HCT116 (cell line): ENCODE results near the gene IL1RL1. TPM values are rescaled to one million over a fixed set of nuclear protein-coding genes. Genes with fewer than 3 reads are reported as not detected.

ENCODE experiments used
- ATAC-seq: fragments of 200-7000 bp; cut with Tn5 transposase; 2 replicates; pipeline ENCODE4 v1.9.1; 2020; ENCODE audit warnings: mild to moderate bottlenecking, moderate library complexity
- BruUV-seq: library from RNA; stranded (reverse); fragments of 400-500 nt; replicated peaks from 2 replicates; lab custom pipeline; 2021; lab: Mats Ljungman, UMichigan
- CTCF ChIA-PET: fragments of 300-600 bp; sonication (Branson Sonifier 250); formaldehyde crosslinking; loops from one replicate; lab custom pipeline; 2021; ENCODE audit warnings: antibody characterized with exemption; lab: Charles Lee
- POLR2A ChIA-PET: fragments of 300-600, 350-600 bp; sonication (Branson Sonifier 250); formaldehyde crosslinking; loops from one replicate; lab custom pipeline; 2021; ENCODE audit warnings: antibody characterized with exemption; lab: Charles Lee
- RAD21 ChIA-PET, 2 experiments: fragments of 300-600 bp; sonication (Branson Sonifier 250); formaldehyde crosslinking; loops; one replicate each; lab custom pipeline; 2023; ENCODE audit warnings: low total read pairs in 2 of 2; ENCODE audit not compliant: uncharacterized antibody in 2 of 2, unreplicated experiment in 2 of 2, low non-redundant PET in 1 of 2; lab: Charles Lee
- DNase-seq: peaks from one replicate; pipeline ENCODE4 v3.0.0-alpha.2; 2010; ENCODE audit warnings: low read depth, low spot score
- H2AFZ ChIP-seq: fragments of 200-600 bp; shearing (Covaris generic), sonication (generic); 2 replicates; pipeline ENCODE4 v1.6.1; 2017; ENCODE audit warnings: low read depth, mixed run types, mixed read lengths, antibody characterized with exemption, low read length; ENCODE audit not compliant: poor library complexity, severe bottlenecking
- H3K27ac ChIP-seq: 2 replicates; pipeline ENCODE4 v1.5.1; 2012; ENCODE audit warnings: low read depth, low read length
- H3K27me3 ChIP-seq: fragments of 200-600 bp; sonication (generic); 2 replicates; pipeline ENCODE4 v1.6.1; 2016; ENCODE audit warnings: mixed run types, low read length, mixed read lengths; ENCODE audit not compliant: insufficient read depth
- H3K36me3 ChIP-seq, 2 experiments: fragments of 200-500 bp in 1 of 2; fragments of 200-600 bp in 1 of 2; sonication (Bioruptor generic) in 1 of 2; sonication (generic) in 1 of 2; 2 replicates each; pipeline versions ENCODE4 v1.5.1 to v1.6.1; 2014 to 2016; ENCODE audit warnings: low read length in 2 of 2, inconsistent platforms in 1 of 2, mixed read lengths in 1 of 2, mixed run types in 1 of 2; ENCODE audit not compliant: insufficient read depth in 2 of 2, control insufficient read depth in 1 of 2
- H3K4me1 ChIP-seq, 2 experiments: fragments of 200-600 bp in 1 of 2; sonication (generic) in 1 of 2; 2 replicates each; pipeline versions ENCODE4 v1.5.1 to v1.6.1; 2012 to 2017; ENCODE audit warnings: low read length in 2 of 2, inconsistent platforms in 1 of 2, mild to moderate bottlenecking in 1 of 2, mixed read lengths in 1 of 2, mixed run types in 1 of 2, moderate library complexity in 1 of 2; ENCODE audit not compliant: insufficient read depth in 2 of 2, control insufficient read depth in 1 of 2
- H3K4me2 ChIP-seq: fragments of 200-600 bp; sonication (generic); 2 replicates; pipeline ENCODE4 v1.6.1; 2017; ENCODE audit warnings: mixed run types, low read length, mixed read lengths
- H3K4me3 ChIP-seq, 2 experiments: fragments of 200-600 bp in 1 of 2; sonication (generic) in 1 of 2; replicated peaks in 1 of 2; 2 replicates each; pipeline ENCODE4 v1.5.1; 2011 to 2016; ENCODE audit warnings: low read length in 2 of 2, control low read depth in 1 of 2, low read depth in 1 of 2, mild to moderate bottlenecking in 1 of 2, mixed read lengths in 1 of 2, mixed run types in 1 of 2
- H3K79me2 ChIP-seq: fragments of 200-600 bp; sonication (generic); 2 replicates; pipeline ENCODE4 v1.6.1; 2017; ENCODE audit warnings: mild to moderate bottlenecking, mixed run types, low read length, moderate library complexity, mixed read lengths; ENCODE audit not compliant: insufficient read depth
- H3K9ac ChIP-seq: fragments of 200-600 bp; sonication (generic); 2 replicates; pipeline ENCODE4 v1.6.1; 2016; ENCODE audit warnings: low read length, mixed read lengths
- H3K9me2 ChIP-seq: fragments of 200-600 bp; sonication (generic), shearing (Covaris generic); 2 replicates; pipeline ENCODE4 v1.6.1; 2017; ENCODE audit warnings: mixed run types, mild to moderate bottlenecking, moderate library complexity; ENCODE audit not compliant: insufficient read depth
- H3K9me3 ChIP-seq, 2 experiments: fragments of 200-500 bp in 1 of 2; fragments of 200-600 bp in 1 of 2; sonication (Bioruptor generic) in 1 of 2; sonication (generic) in 1 of 2; 2 replicates each; pipeline ENCODE4 v1.6.1; 2014 to 2017; ENCODE audit warnings: low read length in 2 of 2, mixed read lengths in 2 of 2, inconsistent platforms in 1 of 2, low read depth in 1 of 2, mild to moderate bottlenecking in 1 of 2, mixed run types in 1 of 2, moderate library complexity in 1 of 2; ENCODE audit not compliant: control insufficient read depth in 1 of 2, insufficient read depth in 1 of 2
- H4K20me1 ChIP-seq: fragments of 200-600 bp; sonication (generic), shearing (Covaris generic); 2 replicates; pipeline ENCODE4 v1.6.1; 2017; ENCODE audit warnings: mixed run types, mild to moderate bottlenecking, moderate library complexity; ENCODE audit not compliant: insufficient read depth
- CEBPB ChIP-seq: IDR thresholded peaks from 2 replicates; pipeline ENCODE4 v1.6.1; 2012; ENCODE audit warnings: low read depth
- CTCF ChIP-seq, 3 experiments: fragments of 200-600 bp in 1 of 3; sonication (generic) in 1 of 3; IDR thresholded peaks in 2 of 3; conservative IDR thresholded peaks in 1 of 3; 2 replicates each; pipeline ENCODE4 v1.5.1; 2012 to 2017; ENCODE audit warnings: low read depth in 2 of 3, low read length in 2 of 3, antibody characterized with exemption in 1 of 3, borderline replicate concordance in 1 of 3, control low read depth in 1 of 3, mild to moderate bottlenecking in 1 of 3, mixed read lengths in 1 of 3, mixed run types in 1 of 3, moderate library complexity in 1 of 3; ENCODE audit not compliant: insufficient read depth in 1 of 3
- EGR1 ChIP-seq: IDR thresholded peaks from 2 replicates; pipeline ENCODE4 v1.6.1; 2012; ENCODE audit warnings: low read depth
- ELF1 ChIP-seq: IDR thresholded peaks from 2 replicates; pipeline ENCODE4 v1.6.1; 2012; ENCODE audit warnings: low read depth, borderline replicate concordance
- EZH2 ChIP-seq: fragments of 200-600 bp; sonication (generic); IDR thresholded peaks from 2 replicates; pipeline ENCODE4 v1.6.1; 2017; ENCODE audit warnings: antibody characterized with exemption, mixed run types
- EZH2phosphoT487 ChIP-seq: fragments of 200-600 bp; IDR thresholded peaks from 2 replicates; pipeline ENCODE4 v1.6.1; 2018; ENCODE audit warnings: antibody characterized with exemption, borderline replicate concordance
- FOSL1 ChIP-seq: IDR thresholded peaks from 2 replicates; pipeline ENCODE4 v1.6.1; 2012; ENCODE audit warnings: low read depth
- MAX ChIP-seq: IDR thresholded peaks from 2 replicates; pipeline ENCODE4 v1.6.1; 2012
- POLR2A ChIP-seq: IDR thresholded peaks from 2 replicates; pipeline ENCODE4 v1.7.0; 2011; ENCODE audit warnings: borderline replicate concordance; ENCODE audit not compliant: insufficient read depth, insufficient read length; ENCODE audit errors: extremely low read depth
- POLR2AphosphoS5 ChIP-seq: IDR thresholded peaks from 2 replicates; pipeline ENCODE4 v1.6.1; 2011; ENCODE audit warnings: mild to moderate bottlenecking, low read depth, low read length, moderate library complexity
- RAD21 ChIP-seq: IDR thresholded peaks from 2 replicates; pipeline ENCODE4 v1.6.1; 2012; ENCODE audit warnings: low read depth, mild to moderate bottlenecking
- SIN3A ChIP-seq: IDR thresholded peaks from 2 replicates; pipeline ENCODE4 v1.6.1; 2012; ENCODE audit warnings: low read depth
- SP1 ChIP-seq: IDR thresholded peaks from 2 replicates; pipeline ENCODE4 v1.6.1; 2012; ENCODE audit warnings: low read depth
- SRF ChIP-seq: IDR thresholded peaks from 2 replicates; pipeline ENCODE4 v1.6.1; 2012; ENCODE audit warnings: low read depth
- TCF7L2 ChIP-seq: IDR thresholded peaks from 2 replicates; pipeline ENCODE4 v1.7.0; 2011; ENCODE audit warnings: borderline replicate concordance, inconsistent platforms; ENCODE audit not compliant: insufficient read depth, insufficient read length; ENCODE audit errors: extremely low read depth
- YY1 ChIP-seq: IDR thresholded peaks from 2 replicates; pipeline ENCODE4 v1.6.1; 2011; ENCODE audit warnings: low read length, low read depth, moderate library complexity, mild to moderate bottlenecking; ENCODE audit not compliant: insufficient replicate concordance; ENCODE audit errors: extremely low read depth
- ZFX ChIP-seq: fragments of 450-650 bp; IDR thresholded peaks from 2 replicates; pipeline ENCODE4 v1.6.1; 2017
- ZNF274 ChIP-seq: fragments of 200-500 bp; sonication (Bioruptor generic); IDR thresholded peaks from 2 replicates; pipeline ENCODE4 v1.6.1; 2014; ENCODE audit warnings: mild to moderate bottlenecking, low read depth, low read length, inconsistent platforms
- intact Hi-C: fragments of 100-400 bp; cut with micrococcal nuclease; formaldehyde crosslinking; loops from 2 replicates; pipeline ENCODE4 v1.10.0; 2022
- total RNA-seq: library from RNA; stranded (reverse); gene quantifications from one replicate; pipeline ENCODE4 v1.2.1, GENCODE V29; 2021; ENCODE audit not compliant: unreplicated experiment

Gene IL1RL1
- total RNA-seq, 1 experiment from 2014 or later: not detected

- no peak for DNase-seq
- TF ChIP-seq CTCF (IDR thresholded peaks at IDR 0.05 in 2 of 3, conservative IDR thresholded peaks at IDR 0.05 in 1 of 3; ENCODE audit: borderline replicate concordance in 1 of 3, insufficient read depth in 1 of 3, low read depth in 2 of 3, low read length in 2 of 3) (no peak), POLR2A (no peak), CEBPB (no peak), FOSL1 (no peak), POLR2AphosphoS5 (no peak), TCF7L2 (no peak), EZH2phosphoT487 (no peak)
- Histone ChIP-seq H3K9ac (no peak overlapping the region), H3K4me3 (no peak overlapping the region), H3K4me2 (no peak overlapping the region), H3K9me3 (no peaks in the 10 kb centered on the region), H3K27ac (no peak overlapping the region), H4K20me1 (no peaks in the 10 kb centered on the region), H3K36me3 (no peaks in the 10 kb centered on the region), H3K4me1 (0 out of 4 replicates have a peak, but pooled peaks cover 0 to 3% of the 10 kb centered on the region in 2 experiments), H3K9me2 (no peaks in the 10 kb centered on the region), H2AFZ (no peak overlapping the region), H3K27me3 (0 out of 2 replicates have a peak, but pooled peaks cover 3% of the 10 kb centered on the region), H3K79me2 (no peaks in the 10 kb centered on the region)
- POLR2A ChIA-PET: no interaction called here
- RAD21 ChIA-PET: no interaction called here
- intact Hi-C loops: no loop called here
- CTCF ChIA-PET: no interaction called here
- no peak for ATAC-seq
- BruUV-seq: no TSS peak
Observed at GRCh38 chr2:102303589-102303988, 7.8 kb upstream of the IL1RL1 start.

GRCh38 chr2:102304268-102304667, 7.1 kb upstream of the IL1RL1 start:
- intact Hi-C loops: no loop called here
- H3K4me2 ChIP-seq: no peak overlapping the region
- ChIA-PET CTCF (no interaction called here), RAD21 (no interaction called here), POLR2A (no interaction called here)
- no peaks in the 10 kb centered on the region for H3K9me3 ChIP-seq
- no peaks in the 10 kb centered on the region for H3K79me2 ChIP-seq
- no peaks in the 10 kb centered on the region for H3K9me2 ChIP-seq
- no peaks in the 10 kb centered on the region for H4K20me1 ChIP-seq
- TF ChIP-seq SIN3A (no peak), EZH2phosphoT487 (no peak), YY1 (no peak), MAX (no peak), SP1 (no peak), ZNF274 (no peak), SRF (no peak), CTCF (IDR thresholded peaks at IDR 0.05 in 2 of 3, conservative IDR thresholded peaks at IDR 0.05 in 1 of 3; ENCODE audit: borderline replicate concordance in 1 of 3, insufficient read depth in 1 of 3, low read depth in 2 of 3, low read length in 2 of 3) (no peak), EGR1 (no peak), ELF1 (no peak), CEBPB (no peak), ZFX (no peak), EZH2 (no peak), POLR2A (no peak), RAD21 (no peak)
- no peak overlapping the region for H3K27ac ChIP-seq
- no peak overlapping the region for H2AFZ ChIP-seq
- H3K4me1 ChIP-seq: 0 out of 4 replicates have a peak, but pooled peaks cover 0 to 3% of the 10 kb centered on the region in 2 experiments
- H3K4me3 ChIP-seq: no peak overlapping the region
- ATAC-seq (no peak), DNase-seq (no peak)
- H3K27me3 ChIP-seq: 0 out of 2 replicates have a peak, but pooled peaks cover 3% of the 10 kb centered on the region
- H3K36me3 ChIP-seq: no peaks in the 10 kb centered on the region
- BruUV-seq: no TSS peak
- no peak overlapping the region for H3K9ac ChIP-seq
